Measurements from ENCODE around the gene SEL1L3.

The SEL1L3 gene

DNA sequence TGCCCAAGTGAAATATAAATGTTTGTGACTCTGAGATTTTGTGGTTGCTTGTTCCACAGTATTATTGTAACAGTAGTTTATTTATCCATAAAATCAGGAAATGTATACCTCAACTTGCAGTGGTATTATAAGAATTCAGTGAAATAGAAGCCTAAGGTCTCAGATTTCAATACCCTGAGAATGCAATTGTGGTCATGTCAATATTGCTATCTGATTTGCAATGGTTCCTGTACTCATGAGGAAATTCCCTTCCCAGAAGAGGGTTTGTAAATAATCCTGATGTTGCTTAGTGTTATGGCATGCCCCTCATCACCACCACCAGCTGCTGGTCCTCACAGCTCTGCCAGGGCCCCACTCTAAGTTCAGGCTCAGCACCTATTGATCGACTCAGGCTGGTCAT lies 139.4 kb downstream of the SEL1L3 start:
- Histone ChIP-seq H3K36me3 (ENCODE audit: control insufficient read depth in 1 of 2, insufficient read depth in 2 of 2, low read length in 2 of 2) (no peaks in the 10 kb centered on the region), H3K27me3 (ENCODE audit: low read depth, low read length) (no peaks in the 10 kb centered on the region), H3K4me1 (ENCODE audit: control insufficient read depth in 1 of 2, insufficient read depth in 2 of 2, low read length in 2 of 2) (no peaks in the 10 kb centered on the region), H3K9me3 (ENCODE audit: control insufficient read depth in 1 of 2, low read length in 2 of 2) (no peaks in the 10 kb centered on the region), H3K27ac (ENCODE audit: low read length) (no peak overlapping the region), H3K4me3 (ENCODE audit: low read depth in 1 of 2, low read length in 2 of 2) (no peak overlapping the region)

DNA sequence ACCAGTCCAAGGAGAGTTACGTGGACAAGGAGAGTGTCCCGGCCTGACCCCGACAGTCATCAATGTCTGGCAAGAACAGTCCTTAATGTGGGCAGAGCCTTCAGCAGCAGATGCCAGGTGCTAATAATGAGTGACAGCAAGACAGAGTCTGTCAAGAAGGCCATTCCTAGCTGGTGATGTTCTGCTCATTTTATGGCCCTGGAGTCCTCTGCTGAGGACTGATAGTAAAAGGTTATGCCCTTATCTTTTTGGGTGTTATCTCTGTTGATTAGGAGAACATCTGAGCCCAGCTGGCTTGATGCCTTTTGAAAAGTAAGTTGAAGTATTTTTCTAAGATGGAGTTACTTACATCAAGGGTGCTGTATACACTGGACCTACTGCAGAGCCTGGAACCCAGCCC lies 139.8 kb downstream of the SEL1L3 start:
- no peaks in the 10 kb centered on the region for H3K9me3 ChIP-seq (ENCODE audit: control insufficient read depth in 1 of 2, low read length in 2 of 2)
- H3K27ac ChIP-seq (ENCODE audit: low read length): no peak overlapping the region
- no peak overlapping the region for H3K4me3 ChIP-seq (ENCODE audit: low read depth in 1 of 2, low read length in 2 of 2)
- H3K36me3 ChIP-seq (ENCODE audit: control insufficient read depth in 1 of 2, insufficient read depth in 2 of 2, low read length in 2 of 2): no peaks in the 10 kb centered on the region
- H3K4me1 ChIP-seq (ENCODE audit: control insufficient read depth in 1 of 2, insufficient read depth in 2 of 2, low read length in 2 of 2): no peaks in the 10 kb centered on the region
- H3K27me3 ChIP-seq (ENCODE audit: low read depth, low read length): no peaks in the 10 kb centered on the region

DNA sequence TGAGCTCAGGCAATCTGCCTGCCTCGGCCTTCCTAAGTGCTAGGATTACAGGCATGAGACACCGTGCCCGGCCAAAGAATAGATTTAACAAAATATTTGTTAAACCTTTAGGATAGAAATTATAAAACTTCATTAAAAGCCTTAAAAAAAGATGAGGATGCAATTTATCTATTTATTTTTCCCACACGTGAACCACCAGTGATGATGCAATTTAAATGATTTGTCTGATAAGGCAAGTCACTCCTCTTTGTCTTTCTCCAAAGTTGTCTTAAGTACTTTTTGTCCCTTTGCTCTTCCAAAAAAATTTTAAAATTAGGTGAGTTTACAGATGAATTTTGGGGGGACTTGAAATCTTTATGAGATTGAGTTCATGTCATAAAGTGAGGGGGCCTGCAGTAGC lies 149.0 kb downstream of the SEL1L3 start:
- Histone ChIP-seq H3K27ac (ENCODE audit: low read length) (no peak overlapping the region), H3K4me1 (ENCODE audit: control insufficient read depth in 1 of 2, insufficient read depth in 2 of 2, low read length in 2 of 2) (no peaks in the 10 kb centered on the region), H3K36me3 (ENCODE audit: control insufficient read depth in 1 of 2, insufficient read depth in 2 of 2, low read length in 2 of 2) (no peaks in the 10 kb centered on the region), H3K9me3 (ENCODE audit: control insufficient read depth in 1 of 2, low read length in 2 of 2) (no peaks in the 10 kb centered on the region), H3K27me3 (ENCODE audit: low read depth, low read length) (no peaks in the 10 kb centered on the region), H3K4me3 (ENCODE audit: low read depth in 1 of 2, low read length in 2 of 2) (no peak overlapping the region)

DNA sequence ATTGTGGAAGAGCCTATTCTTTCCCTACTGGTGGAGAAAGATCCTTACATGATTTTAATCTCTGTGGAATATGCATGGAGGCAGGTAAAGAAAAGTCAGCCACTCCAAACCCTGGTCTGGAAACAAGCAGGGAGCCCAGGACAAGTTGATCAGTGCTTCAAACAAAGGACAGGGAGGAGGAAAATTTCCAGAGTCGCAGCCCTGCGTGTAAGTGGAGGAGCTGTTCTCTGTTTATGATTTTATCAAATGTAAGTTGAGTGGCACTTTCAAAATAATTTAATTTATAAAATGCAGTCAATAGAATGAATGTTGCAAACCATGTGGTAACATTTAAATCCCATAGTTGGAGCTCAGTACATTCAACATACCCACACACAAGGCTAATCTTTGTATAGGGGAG lies 150.2 kb downstream of the SEL1L3 start:
- Histone ChIP-seq H3K27ac (ENCODE audit: low read length) (no peak overlapping the region), H3K9me3 (ENCODE audit: control insufficient read depth in 1 of 2, low read length in 2 of 2) (no peaks in the 10 kb centered on the region), H3K4me3 (ENCODE audit: low read depth in 1 of 2, low read length in 2 of 2) (no peak overlapping the region), H3K4me1 (ENCODE audit: control insufficient read depth in 1 of 2, insufficient read depth in 2 of 2, low read length in 2 of 2) (no peaks in the 10 kb centered on the region), H3K36me3 (ENCODE audit: control insufficient read depth in 1 of 2, insufficient read depth in 2 of 2, low read length in 2 of 2) (no peaks in the 10 kb centered on the region), H3K27me3 (ENCODE audit: low read depth, low read length) (no peaks in the 10 kb centered on the region)

DNA sequence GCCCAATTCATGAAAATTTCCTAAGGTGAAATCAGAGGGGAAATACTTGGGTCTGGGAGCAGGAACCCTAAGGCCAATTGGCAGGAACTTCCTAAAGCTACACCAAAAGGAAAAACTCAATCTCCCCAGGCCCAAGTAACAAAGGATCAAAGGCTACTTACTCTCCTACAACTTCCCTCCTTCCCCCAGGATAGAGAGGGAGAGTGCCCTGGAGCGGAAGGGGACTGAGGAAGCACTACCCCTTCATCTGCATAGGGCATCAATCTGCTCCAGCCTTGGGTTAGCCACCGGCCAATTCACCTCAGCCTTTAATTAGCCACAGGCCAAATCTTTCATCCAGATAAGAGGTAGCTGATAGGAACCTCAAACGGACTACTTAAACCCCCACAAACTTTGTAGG lies 152.2 kb downstream of the SEL1L3 start:
- no peak overlapping the region for H3K27ac ChIP-seq (ENCODE audit: low read length)
- H3K4me1 ChIP-seq (ENCODE audit: control insufficient read depth in 1 of 2, insufficient read depth in 2 of 2, low read length in 2 of 2): no peaks in the 10 kb centered on the region
- no peaks in the 10 kb centered on the region for H3K27me3 ChIP-seq (ENCODE audit: low read depth, low read length)
- no peaks in the 10 kb centered on the region for H3K36me3 ChIP-seq (ENCODE audit: control insufficient read depth in 1 of 2, insufficient read depth in 2 of 2, low read length in 2 of 2)
- no peaks in the 10 kb centered on the region for H3K9me3 ChIP-seq (ENCODE audit: control insufficient read depth in 1 of 2, low read length in 2 of 2)
- H3K4me3 ChIP-seq (ENCODE audit: low read depth in 1 of 2, low read length in 2 of 2): no peak overlapping the region

DNA sequence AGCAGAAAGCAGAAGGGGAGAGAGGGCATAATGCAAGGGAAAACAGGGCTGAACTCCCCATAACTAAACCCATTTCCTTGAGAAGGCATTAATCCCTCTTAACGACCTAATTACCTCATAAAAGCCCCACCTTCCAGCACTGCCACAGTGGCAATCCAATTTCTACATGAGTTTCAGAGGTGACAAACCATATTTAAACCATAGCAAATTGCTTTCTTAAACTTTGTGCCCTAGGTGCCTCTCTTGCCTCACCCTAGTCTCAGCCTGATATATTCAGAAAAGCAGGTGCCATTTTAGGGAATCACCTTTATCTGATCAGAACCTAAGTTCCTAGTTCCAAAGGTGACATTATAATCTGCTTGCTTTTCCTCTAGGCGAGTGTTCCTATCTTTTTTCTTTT lies 158.3 kb downstream of the SEL1L3 start:
- no peaks in the 10 kb centered on the region for H3K9me3 ChIP-seq (ENCODE audit: control insufficient read depth in 1 of 2, low read length in 2 of 2)
- no peaks in the 10 kb centered on the region for H3K36me3 ChIP-seq (ENCODE audit: control insufficient read depth in 1 of 2, insufficient read depth in 2 of 2, low read length in 2 of 2)
- H3K27me3 ChIP-seq (ENCODE audit: low read depth, low read length): no peaks in the 10 kb centered on the region
- H3K4me3 ChIP-seq (ENCODE audit: low read depth in 1 of 2, low read length in 2 of 2): no peak overlapping the region
- H3K4me1 ChIP-seq (ENCODE audit: control insufficient read depth in 1 of 2, insufficient read depth in 2 of 2, low read length in 2 of 2): no peaks in the 10 kb centered on the region
- no peak overlapping the region for H3K27ac ChIP-seq (ENCODE audit: low read length)

DNA sequence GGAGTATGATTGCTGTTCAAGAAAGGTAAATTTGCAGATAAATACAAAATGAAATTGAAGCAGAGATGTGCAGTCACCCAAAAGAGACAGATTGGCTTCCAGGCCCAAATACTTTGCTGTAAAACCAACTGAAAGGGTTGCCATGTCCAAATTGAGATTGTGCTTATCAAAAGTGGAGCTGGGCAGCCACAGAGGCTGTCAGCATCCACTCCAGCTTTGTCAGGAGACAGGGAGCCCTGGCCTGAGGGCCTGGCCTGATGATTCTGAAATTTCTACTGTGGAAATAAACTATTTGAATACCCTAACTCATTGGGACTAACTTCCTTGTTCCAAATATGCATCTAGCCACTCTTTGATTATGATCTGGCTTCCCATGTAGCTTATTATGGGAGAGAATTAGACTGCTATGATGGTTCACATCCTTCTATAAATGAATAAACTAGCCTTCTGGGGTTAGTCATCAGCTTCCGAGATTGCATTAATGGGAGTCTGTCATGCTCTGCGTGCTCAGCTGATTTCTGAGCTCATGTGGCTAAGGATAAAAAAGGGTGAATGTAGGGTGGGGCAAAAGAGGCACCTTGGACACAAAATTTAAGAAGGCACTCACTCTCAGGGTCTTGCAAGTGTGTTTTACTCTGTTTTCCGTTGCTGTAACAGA lies 158.9 kb downstream of the SEL1L3 start:
- H3K27ac ChIP-seq (ENCODE audit: low read length): no peak overlapping the region
- no peak overlapping the region for H3K4me3 ChIP-seq (ENCODE audit: low read depth in 1 of 2, low read length in 2 of 2)
- no peaks in the 10 kb centered on the region for H3K9me3 ChIP-seq (ENCODE audit: control insufficient read depth in 1 of 2, low read length in 2 of 2)
- no peaks in the 10 kb centered on the region for H3K27me3 ChIP-seq (ENCODE audit: low read depth, low read length)
- no peaks in the 10 kb centered on the region for H3K36me3 ChIP-seq (ENCODE audit: control insufficient read depth in 1 of 2, insufficient read depth in 2 of 2, low read length in 2 of 2)
- no peaks in the 10 kb centered on the region for H3K4me1 ChIP-seq (ENCODE audit: control insufficient read depth in 1 of 2, insufficient read depth in 2 of 2, low read length in 2 of 2)

DNA sequence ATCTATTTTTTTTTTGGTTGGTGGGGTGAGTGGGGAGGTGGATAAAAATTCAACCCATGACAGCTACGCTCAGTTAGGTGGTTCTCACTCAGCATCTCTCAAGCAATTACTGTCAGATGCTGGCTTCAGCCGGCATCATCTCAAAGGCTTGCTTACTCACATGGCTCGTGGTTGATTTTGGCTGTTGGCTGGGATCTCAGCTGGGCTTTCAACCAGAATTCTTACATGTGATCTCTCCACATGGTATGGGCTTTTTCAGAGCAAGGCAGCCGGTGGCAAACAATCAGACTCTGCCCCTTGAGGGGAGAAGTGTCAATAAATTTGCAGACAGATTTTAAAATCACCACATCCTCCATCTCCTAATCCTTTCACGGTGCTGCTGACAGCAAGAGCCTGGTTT lies 159.9 kb downstream of the SEL1L3 start:
- H3K4me3 ChIP-seq (ENCODE audit: low read depth in 1 of 2, low read length in 2 of 2): no peak overlapping the region
- H3K27ac ChIP-seq (ENCODE audit: low read length): no peak overlapping the region
- no peaks in the 10 kb centered on the region for H3K4me1 ChIP-seq (ENCODE audit: control insufficient read depth in 1 of 2, insufficient read depth in 2 of 2, low read length in 2 of 2)
- H3K27me3 ChIP-seq (ENCODE audit: low read depth, low read length): no peaks in the 10 kb centered on the region
- H3K36me3 ChIP-seq (ENCODE audit: control insufficient read depth in 1 of 2, insufficient read depth in 2 of 2, low read length in 2 of 2): no peaks in the 10 kb centered on the region
- H3K9me3 ChIP-seq (ENCODE audit: control insufficient read depth in 1 of 2, low read length in 2 of 2): no peaks in the 10 kb centered on the region

DNA sequence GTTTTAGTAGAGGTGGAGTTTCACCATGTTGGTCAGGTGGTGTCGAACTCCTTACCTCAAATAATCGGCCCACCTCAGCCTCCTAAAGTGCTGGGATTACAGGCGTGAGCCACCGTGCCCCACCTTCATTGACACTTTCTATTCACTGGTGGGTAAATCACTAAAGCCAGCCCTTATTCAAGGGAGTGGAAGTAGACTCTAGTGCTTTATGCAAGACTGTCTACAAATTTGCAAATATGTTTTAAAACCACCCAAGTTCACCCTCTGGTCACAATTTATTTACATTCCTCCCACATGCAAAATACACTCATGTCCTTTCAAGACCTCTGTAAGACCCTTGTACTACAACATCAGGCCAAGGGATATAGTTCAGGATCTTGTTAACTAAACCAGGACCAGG lies 162.1 kb downstream of the SEL1L3 start:
- Histone ChIP-seq H3K27me3 (ENCODE audit: low read depth, low read length) (no peaks in the 10 kb centered on the region), H3K4me1 (ENCODE audit: control insufficient read depth in 1 of 2, insufficient read depth in 2 of 2, low read length in 2 of 2) (no peaks in the 10 kb centered on the region), H3K36me3 (ENCODE audit: control insufficient read depth in 1 of 2, insufficient read depth in 2 of 2, low read length in 2 of 2) (no peaks in the 10 kb centered on the region), H3K4me3 (ENCODE audit: low read depth in 1 of 2, low read length in 2 of 2) (no peak overlapping the region), H3K9me3 (ENCODE audit: control insufficient read depth in 1 of 2, low read length in 2 of 2) (no peaks in the 10 kb centered on the region), H3K27ac (ENCODE audit: low read length) (no peak overlapping the region)

DNA sequence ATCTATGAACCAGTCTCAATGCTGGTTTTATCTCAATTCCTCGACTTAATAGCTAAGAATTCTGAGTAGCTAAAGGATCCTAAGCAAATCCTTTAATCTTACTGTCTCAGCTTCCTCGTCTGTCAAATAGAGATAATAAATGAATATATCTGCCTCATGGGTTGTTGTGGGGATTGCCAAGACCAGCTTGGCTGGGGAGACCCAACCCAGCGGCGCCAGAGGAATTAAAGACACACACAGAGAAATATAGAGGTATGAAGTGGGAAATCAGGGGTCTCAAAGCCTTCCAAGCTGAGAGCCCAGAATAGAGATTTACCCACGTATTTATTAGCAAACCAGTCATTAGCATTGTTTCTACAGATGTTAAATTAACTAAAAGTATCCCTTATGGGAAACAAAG lies 165.3 kb downstream of the SEL1L3 start:
- H3K4me3 ChIP-seq (ENCODE audit: low read depth in 1 of 2, low read length in 2 of 2): no peak overlapping the region
- no peaks in the 10 kb centered on the region for H3K36me3 ChIP-seq (ENCODE audit: control insufficient read depth in 1 of 2, insufficient read depth in 2 of 2, low read length in 2 of 2)
- H3K9me3 ChIP-seq (ENCODE audit: control insufficient read depth in 1 of 2, low read length in 2 of 2): no peaks in the 10 kb centered on the region
- no peak overlapping the region for H3K27ac ChIP-seq (ENCODE audit: low read length)
- no peaks in the 10 kb centered on the region for H3K27me3 ChIP-seq (ENCODE audit: low read depth, low read length)
- H3K4me1 ChIP-seq (ENCODE audit: control insufficient read depth in 1 of 2, insufficient read depth in 2 of 2, low read length in 2 of 2): no peaks in the 10 kb centered on the region
